HG02970 (cell line): ENCODE measurements around the gene GHRHR.
A peak's percentile ranks its signal among the peaks of the same experiment; 100 is the strongest.

Source experiments
- ATAC-seq: cut with Tn5 transposase; IDR thresholded peaks from one replicate; pipeline ENCODE4 v1.9.1; 2021; ENCODE audit warnings: mild to moderate bottlenecking, moderate library complexity, moderate number of reproducible peaks; ENCODE audit not compliant: unreplicated experiment, low FRiP score

Gene GHRHR

DNA sequence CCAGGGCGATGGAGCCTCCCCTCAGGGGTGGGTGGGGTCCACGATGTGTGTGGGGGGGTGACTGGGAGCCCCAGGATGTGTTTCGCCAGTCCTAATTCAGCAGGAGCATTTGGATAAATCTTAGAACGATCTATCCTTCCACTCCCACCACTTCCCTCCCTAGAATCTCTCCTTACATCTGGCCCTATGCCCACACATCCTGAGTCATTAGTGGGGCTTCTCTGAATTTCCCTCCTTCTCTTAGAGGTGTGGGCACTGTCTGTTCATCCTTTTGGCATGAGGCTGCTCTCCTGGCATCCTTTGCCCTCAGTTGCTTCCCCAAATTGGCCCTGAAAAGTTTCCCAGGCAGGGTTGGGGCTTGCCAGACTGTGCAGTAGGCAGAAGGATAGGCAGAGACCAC, 1.6 kb downstream of the GHRHR start:
- no peak for ATAC-seq

GRCh38 chr7:30965883-30966282, 2.1 kb downstream of the GHRHR start:
- ATAC-seq, result no peak

- ATAC-seq, result no peak
These were observed 4.5 kb downstream of the GHRHR start for GRCh38 chr7:30968294-30968693.

DNA sequence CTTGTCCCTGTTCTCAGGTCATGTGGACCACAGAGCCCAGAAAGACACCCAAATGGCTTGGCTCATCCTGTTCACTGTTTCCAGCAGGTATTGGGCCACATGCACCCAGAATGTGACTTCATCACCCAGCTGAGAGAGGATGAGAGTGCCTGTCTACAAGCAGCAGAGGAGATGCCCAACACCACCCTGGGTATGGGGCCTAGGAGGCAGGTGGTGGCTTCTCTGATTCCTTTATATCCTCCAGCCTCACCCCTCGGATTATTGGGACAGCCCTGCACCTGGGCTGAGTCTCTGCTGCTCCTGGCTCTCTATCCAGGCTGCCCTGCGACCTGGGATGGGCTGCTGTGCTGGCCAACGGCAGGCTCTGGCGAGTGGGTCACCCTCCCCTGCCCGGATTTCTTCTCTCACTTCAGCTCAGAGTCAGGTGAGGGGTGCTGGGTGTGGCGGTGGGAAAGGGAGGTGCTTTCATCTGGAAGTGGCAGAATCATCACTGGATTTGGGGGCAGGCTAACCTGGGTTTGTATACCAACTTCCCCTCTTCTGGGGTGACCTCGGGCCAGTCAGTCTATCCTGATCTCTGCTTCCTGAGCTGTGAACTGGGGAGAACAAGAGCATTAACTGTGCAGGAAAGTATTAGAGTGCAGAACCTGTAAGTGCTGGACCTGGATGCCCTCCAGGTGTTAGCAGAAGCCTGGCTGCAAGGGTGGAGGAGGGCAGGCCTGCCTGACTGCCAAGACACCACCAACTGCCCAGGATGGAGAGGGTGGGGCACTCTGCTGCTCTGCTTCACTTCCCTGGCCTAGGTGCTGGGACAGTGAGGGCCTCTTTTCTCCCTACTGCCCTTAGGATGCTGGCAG, 5.2 kb downstream of the GHRHR start:
- ATAC-seq, result no peak

GRCh38 chr7:30969604-30969970, 5.8 kb downstream of the GHRHR start:
- ATAC-seq, result no peak

- no peak for ATAC-seq
These were observed 6.3 kb downstream of the GHRHR start for GRCh38 chr7:30970074-30970473.

- ATAC-seq, result no peak
These were observed 6.9 kb downstream of the GHRHR start for GRCh38 chr7:30970594-30971094.

DNA sequence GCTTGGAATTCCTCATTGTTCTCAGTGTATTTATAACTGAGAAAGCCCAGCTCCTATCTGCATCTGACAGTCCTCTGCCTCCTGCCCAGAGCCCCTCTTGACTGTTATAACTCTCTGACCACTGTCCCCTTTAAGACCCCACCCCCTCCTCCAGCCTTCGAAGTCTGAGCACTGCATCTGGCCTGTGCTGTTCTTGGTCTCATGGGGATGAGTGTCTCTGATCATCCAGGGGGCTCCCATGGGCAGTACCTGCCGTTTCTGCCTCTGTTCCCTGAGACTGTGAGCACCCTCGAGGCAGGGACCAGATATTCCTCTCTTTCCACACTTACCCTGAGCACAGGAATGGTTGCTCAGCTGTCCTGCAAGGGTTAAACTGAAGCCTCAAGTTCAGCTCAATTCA, 7.7 kb downstream of the GHRHR start:
- no peak for ATAC-seq

- ATAC-seq, result no peak
These were observed 8.2 kb downstream of the GHRHR start for GRCh38 chr7:30971840-30972563.

DNA sequence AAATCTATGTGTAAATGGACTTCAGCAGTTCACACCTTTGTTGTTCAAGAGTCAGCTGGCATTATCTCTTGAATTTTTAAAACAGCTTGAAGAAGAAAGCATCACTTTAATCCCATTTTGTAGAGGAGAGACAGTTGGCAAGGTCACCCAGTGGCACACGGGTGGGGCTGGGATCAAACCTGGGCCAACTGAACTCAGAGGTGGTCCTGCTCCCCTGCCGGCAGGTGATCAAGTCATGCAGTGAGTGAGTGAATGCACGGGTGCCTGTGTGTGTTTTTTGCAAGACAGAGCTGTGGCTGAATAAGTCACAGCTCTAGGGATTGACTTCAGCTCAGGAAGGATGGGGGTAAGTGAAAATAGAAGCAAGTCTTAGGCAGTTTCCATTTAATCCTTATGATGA, 9.5 kb downstream of the GHRHR start:
- no peak for ATAC-seq

- no peak for ATAC-seq
These were observed 10.2 kb downstream of the GHRHR start for GRCh38 chr7:30973791-30974604.

GRCh38 chr7:30974605-30975255, 11.0 kb downstream of the GHRHR start:
- ATAC-seq, result peak; percentile 82

GRCh38 chr7:30975256-30975899, 11.6 kb downstream of the GHRHR start:
- ATAC-seq, result no peak

DNA sequence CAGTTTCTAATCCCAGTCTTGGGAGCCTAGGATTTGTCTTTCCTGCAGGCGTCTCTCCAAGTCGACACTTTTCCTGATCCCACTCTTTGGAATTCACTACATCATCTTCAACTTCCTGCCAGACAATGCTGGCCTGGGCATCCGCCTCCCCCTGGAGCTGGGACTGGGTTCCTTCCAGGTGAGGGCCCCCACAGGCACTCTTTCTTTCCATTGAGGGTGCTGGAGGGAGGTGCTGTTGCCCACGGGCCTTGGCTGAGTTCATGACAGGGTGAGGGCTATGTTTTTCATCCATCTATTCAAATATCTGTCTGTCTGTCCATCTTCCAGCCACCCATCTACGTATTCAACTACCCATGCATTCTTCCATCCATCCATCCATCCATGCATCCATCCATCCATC, 12.6 kb downstream of the GHRHR start:
- ATAC-seq, result no peak

DNA sequence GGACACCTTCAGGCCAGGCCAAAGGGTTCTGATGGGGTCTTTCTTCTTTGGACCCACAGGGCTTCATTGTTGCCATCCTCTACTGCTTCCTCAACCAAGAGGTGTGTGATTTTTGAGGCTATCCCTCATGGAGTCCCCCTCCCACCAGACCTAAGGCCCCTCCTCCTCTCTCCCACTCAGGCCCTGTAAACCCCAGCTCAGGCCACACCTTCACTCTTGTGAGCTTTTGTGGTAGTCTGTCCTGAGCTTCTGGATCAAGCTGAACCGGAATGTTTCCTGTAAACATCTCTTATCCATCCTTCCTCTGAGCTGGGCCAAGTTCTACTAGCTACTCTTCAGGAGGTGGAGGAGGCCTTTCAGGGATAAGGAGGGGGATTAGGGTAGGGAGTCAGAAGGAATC, 13.5 kb downstream of the GHRHR start:
- ATAC-seq, result no peak

GRCh38 chr7:30977896-30978564, 14.3 kb downstream of the GHRHR start:
- no peak for ATAC-seq

- ATAC-seq, result no peak
These were observed 15.3 kb downstream of the GHRHR start for GRCh38 chr7:30979027-30979426.

- ATAC-seq, result no peak
These were observed 16.4 kb downstream of the GHRHR start for GRCh38 chr7:30980194-30980593.

DNA sequence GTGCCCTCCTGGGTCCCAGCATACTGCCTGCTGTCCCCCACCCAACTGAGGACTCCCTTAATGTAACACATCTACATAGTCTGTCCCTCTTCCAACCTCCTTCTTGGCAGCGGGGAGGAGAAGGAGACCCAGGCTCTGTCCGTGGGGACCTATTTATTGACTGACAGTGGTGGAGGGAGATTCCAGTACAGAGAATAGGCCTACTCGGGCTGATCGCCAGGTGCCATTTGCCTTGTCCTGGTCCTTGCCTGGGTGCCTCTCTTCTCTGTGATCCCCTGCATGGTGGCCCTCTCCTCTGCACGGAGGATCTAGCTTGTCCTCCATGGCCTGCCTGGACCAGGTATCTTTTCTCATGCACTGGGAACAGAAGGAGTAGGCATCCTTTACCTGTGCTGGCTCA, 17.0 kb downstream of the GHRHR start:
- no peak for ATAC-seq
